Measurements from ENCODE around the gene ECM1. TPM values are rescaled to one million over a fixed set of nuclear protein-coding genes. Genes with fewer than 3 reads are reported as not detected.

ECM1 gene
- total RNA-seq, 1 donor from 2014 or later, result 15.5 TPM

DNA sequence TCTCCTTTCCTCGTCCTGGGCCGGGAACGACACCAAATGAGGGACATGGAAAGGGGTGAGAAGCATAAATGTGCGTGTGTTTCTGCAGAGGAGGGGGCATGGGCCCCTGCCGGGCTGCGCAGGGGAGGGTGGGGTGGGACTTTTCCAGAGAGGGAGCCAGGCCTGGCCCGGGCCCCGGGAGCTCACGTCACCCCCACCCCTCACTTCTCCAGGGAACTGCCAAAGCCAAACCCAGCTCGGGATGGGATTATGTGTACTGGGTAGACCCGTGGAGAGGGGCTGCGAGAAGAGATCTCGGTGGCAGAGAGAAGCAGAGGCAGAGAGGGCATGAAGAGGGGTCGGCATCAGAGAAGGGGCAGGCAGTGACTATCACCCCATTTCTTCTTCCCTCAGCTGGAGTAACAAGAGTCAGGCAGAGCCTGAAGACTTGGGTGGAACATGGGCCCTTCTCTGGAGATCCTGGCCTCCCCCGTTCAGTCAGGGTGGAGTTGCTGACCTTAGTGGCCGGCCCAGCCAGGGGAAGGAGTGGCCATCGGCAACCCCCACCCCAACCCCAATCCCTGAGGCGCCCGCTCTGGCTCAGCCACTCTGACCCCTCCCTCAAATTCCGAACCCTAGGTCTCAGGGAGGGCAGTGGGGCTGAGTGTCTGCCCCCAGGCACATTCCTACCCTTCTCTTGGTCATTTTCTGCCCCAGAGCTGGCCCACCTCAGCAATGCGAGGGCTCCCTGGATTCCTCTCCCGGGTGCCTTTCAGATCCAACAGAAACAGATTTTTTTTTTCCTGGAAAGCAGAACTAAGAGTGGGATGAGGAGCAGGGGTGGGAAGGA, 42.5 kb downstream of the ECM1 start:
- H3K4me1 ChIP-seq, result peaks cover 44% of the 10 kb centered on the region
- peak overlapping the region; percentile 63 for H3K4me3 ChIP-seq
- intact Hi-C loops (cut with DNase I), result no loop called here
- no peaks in the 10 kb centered on the region for H3K9me3 ChIP-seq
- no peaks in the 10 kb centered on the region for H3K27me3 ChIP-seq
- ATAC-seq (peak; percentile 2), DNase-seq (no peak)
- H3K27ac ChIP-seq, result peak overlapping the region; percentile 86
- TF ChIP-seq, protein P1, sequence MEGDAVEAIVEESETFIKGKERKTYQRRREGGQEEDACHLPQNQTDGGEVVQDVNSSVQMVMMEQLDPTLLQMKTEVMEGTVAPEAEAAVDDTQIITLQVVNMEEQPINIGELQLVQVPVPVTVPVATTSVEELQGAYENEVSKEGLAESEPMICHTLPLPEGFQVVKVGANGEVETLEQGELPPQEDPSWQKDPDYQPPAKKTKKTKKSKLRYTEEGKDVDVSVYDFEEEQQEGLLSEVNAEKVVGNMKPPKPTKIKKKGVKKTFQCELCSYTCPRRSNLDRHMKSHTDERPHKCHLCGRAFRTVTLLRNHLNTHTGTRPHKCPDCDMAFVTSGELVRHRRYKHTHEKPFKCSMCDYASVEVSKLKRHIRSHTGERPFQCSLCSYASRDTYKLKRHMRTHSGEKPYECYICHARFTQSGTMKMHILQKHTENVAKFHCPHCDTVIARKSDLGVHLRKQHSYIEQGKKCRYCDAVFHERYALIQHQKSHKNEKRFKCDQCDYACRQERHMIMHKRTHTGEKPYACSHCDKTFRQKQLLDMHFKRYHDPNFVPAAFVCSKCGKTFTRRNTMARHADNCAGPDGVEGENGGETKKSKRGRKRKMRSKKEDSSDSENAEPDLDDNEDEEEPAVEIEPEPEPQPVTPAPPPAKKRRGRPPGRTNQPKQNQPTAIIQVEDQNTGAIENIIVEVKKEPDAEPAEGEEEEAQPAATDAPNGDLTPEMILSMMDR (IDR thresholded peaks at IDR 0.05), result no peak
- H3K36me3 ChIP-seq, result no peaks in the 10 kb centered on the region

DNA sequence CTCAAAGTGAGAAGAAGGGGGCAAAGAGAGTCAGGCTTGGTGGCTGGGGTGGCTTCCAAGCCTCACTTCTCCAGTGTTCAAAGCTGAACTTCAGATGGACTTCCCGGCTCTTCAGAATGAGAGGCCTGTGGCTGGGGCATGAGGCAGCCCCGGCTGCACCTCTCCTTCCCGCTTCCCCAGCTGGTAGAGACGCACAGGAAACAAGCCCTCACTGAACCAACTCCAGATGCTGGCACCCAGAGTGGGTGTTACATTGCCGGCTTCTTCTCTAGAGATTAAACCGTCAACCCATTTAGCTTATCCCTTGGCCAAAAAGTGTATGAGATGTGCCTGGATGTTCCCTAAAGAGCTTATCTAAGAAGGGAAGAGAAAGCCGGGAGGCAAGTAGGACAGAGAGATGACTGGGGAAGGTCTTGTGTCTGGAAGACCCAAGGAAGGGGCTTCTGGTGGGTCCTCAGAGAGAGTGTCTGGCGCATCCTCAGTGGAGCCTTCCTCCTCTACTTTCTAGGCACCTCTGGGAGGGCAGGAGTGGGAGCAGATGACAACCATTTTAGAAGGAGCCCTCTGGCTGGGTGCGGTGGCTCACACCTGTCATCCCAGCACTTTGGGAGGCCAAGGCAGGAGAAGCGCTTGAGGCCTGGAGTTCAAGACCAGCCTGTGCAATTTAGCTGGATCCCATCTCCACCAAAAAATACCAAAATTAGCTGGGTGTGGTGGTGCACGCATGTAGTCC, 43.3 kb downstream of the ECM1 start:
- ATAC-seq (no peak), DNase-seq (no peak)

DNA sequence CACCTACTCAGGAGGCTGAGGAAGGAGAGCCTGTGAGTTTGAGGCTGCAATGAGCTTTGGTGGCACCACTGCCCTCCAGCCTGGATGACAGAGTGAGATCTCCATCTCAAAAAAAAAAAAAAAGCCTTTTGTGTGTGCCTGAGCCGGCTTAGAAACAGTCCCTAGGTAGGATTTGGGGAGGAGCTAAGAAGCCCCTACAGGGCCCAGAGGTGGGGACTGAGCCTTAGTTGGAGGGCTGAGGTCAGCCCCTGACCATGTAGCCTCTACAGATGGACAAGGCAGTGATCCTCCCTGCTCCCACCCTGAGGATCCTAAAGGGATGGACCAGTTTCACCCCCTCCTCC, 43.8 kb downstream of the ECM1 start:
- Histone ChIP-seq H3K4me3 (peak overlapping the region; percentile 19), H3K27ac (peak overlapping the region; percentile 86), H3K9me3 (no peaks in the 10 kb centered on the region), H3K36me3 (peaks cover 10% of the 10 kb centered on the region), H3K27me3 (no peaks in the 10 kb centered on the region), H3K4me1 (peaks cover 44% of the 10 kb centered on the region)
- DNase-seq (no peak), ATAC-seq (no peak)
- TF ChIP-seq, protein P1 (IDR thresholded peaks at IDR 0.05), result no peak
- intact Hi-C loops (cut with DNase I), result no loop called here

More for the DNA sequence above, 43.3 kb downstream of the ECM1 start:
- TF ChIP-seq, protein P1 (IDR thresholded peaks at IDR 0.05), result no peak
- H3K4me1 ChIP-seq, result peaks cover 44% of the 10 kb centered on the region
- intact Hi-C loops (cut with DNase I), result no loop called here
- peaks cover 5% of the 10 kb centered on the region for H3K36me3 ChIP-seq
- H3K27me3 ChIP-seq, result no peaks in the 10 kb centered on the region
- H3K27ac ChIP-seq, result peak overlapping the region; percentile 86
- H3K4me3 ChIP-seq, result peak overlapping the region; percentile 63
- H3K9me3 ChIP-seq, result no peaks in the 10 kb centered on the region

DNA sequence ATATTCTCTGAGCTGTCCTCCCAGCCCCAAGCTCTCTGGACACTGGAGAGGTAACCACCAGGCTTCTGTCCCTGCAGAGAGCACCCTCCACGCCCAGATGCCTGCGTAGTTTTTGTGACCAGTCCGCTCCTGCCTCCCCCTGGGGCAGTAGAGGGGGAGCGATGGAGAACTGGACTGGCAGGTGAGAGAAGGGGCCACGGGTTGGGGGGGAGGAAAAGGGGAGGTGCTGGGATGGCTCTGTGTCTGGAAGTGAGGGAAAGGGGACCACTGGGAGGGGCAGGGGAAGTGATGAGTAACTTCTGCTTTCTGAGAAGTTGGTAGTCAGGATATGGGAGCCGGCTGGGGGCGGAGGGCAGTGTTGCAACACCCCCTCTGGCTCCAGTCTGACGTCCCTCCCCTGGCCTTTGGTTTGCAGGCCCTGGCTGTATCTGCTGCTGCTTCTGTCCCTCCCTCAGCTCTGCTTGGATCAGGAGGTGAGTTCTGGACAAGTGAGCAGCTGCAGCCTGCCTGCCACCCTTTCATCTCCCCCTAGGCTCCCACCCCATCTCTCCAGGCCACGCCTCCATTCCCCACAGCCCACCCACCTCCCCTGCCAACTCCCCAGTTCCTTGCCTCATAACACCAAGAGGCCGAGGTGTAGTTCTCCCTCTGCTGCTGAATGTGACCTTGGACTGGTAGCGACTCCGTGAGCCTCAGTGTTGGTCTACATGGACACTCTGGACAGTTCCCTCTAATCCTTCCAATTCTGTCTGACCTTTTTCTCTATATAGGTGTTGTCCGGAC, 44.4 kb downstream of the ECM1 start:
- H3K4me3 ChIP-seq, result peak overlapping the region; percentile 19
- TF ChIP-seq, protein P1 (IDR thresholded peaks at IDR 0.05), result no peak
- H3K27ac ChIP-seq, result peak overlapping the region; percentile 86

DNA sequence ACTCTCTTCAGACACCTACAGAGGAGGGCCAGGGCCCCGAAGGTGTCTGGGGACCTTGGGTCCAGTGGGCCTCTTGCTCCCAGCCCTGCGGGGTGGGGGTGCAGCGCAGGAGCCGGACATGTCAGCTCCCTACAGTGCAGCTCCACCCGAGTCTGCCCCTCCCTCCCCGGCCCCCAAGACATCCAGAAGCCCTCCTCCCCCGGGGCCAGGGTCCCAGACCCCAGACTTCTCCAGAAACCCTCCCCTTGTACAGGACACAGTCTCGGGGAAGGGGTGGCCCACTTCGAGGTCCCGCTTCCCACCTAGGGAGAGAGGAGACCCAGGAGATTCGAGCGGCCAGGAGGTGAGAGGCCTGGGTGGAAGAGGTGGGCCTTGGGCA, 45.0 kb downstream of the ECM1 start:
- intact Hi-C loops (cut with DNase I), result no loop called here
- no peak for ATAC-seq
- Histone ChIP-seq H3K9me3 (no peaks in the 10 kb centered on the region), H3K4me3 (no peak overlapping the region), H3K4me1 (peaks cover 45% of the 10 kb centered on the region), H3K27ac (peak overlapping the region; percentile 86), H3K27me3 (no peaks in the 10 kb centered on the region), H3K36me3 (peaks cover 12% of the 10 kb centered on the region)
- DNase-seq, result no peak
- TF ChIP-seq, protein P1 (IDR thresholded peaks at IDR 0.05), result no peak

More for the DNA sequence above, 44.4 kb downstream of the ECM1 start:
- Histone ChIP-seq H3K9me3 (no peaks in the 10 kb centered on the region), H3K4me1 (peaks cover 44% of the 10 kb centered on the region), H3K36me3 (peaks cover 12% of the 10 kb centered on the region), H3K27me3 (no peaks in the 10 kb centered on the region)
- peak; percentile 92 for DNase-seq
- intact Hi-C loops (cut with DNase I), result no loop called here
- peak; percentile 70 for ATAC-seq

All from upper lobe of right lung (tissue), 1 donor.